ENCODE measurements around the gene FOXD4L3.
"Not testable (repeated sequence)": the region's sequence is repeated elsewhere in the genome, so short reads cannot be mapped to it uniquely, and the experiment has no call there.

GRCh38 chr9:68343992-68344391 is 41.3 kb downstream of the FOXD4L3 start:
- not testable (repeated sequence) for TF ChIP-seq CTCF (IDR thresholded peaks at IDR 0.05); ZFX (IDR thresholded peaks at IDR 0.05; ENCODE audit: borderline replicate concordance)
